Activated CD8-positive, alpha-beta memory T cell treated with anti-CD3 and anti-CD28 coated beads, Interleukin-2, amount 50 U/mL, for 24 hours (primary cell): ENCODE results near the gene PPFIA1.
"Not testable (repeated sequence)": the region's sequence is repeated elsewhere in the genome, so short reads cannot be mapped to it uniquely, and the experiment has no call there.

Source experiments
- DNase-seq: peaks from one replicate; pipeline ENCODE4 v3.0.0-alpha.2; 2020; ENCODE audit errors: extremely low read depth

Gene PPFIA1

DNA sequence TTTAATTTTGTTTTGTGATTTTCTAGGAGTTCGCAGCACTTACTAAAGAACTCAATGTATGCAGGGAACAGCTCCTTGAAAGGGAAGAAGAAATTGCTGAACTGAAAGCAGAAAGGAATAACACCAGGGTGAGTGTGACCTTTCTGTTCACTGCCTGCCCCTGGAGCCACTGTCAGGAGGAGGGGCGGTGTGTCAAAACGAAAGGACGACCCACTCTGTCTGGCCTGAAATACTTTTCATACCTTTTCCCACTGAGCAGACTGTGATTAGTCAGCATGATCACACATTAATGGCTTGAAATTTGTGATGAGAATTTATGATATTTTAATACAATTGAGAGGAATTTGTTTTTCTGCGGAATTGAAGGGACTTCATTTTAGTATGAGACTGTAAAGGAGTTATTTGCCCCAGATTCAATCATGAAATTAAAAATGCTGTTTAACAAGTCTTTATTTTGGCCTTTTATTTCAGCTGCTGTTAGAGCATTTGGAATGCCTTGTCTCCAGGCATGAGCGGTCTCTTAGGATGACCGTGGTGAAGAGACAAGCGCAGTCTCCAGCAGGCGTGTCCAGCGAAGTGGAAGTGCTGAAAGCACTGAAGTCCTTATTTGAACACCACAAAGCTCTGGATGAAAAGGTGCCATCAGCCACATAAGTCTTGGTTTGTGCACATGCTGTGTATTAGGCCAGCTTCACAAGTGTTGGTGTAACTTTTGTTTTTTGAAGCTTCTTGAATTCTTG is 54.1 kb downstream of the PPFIA1 start:
- no peak for DNase-seq

DNA sequence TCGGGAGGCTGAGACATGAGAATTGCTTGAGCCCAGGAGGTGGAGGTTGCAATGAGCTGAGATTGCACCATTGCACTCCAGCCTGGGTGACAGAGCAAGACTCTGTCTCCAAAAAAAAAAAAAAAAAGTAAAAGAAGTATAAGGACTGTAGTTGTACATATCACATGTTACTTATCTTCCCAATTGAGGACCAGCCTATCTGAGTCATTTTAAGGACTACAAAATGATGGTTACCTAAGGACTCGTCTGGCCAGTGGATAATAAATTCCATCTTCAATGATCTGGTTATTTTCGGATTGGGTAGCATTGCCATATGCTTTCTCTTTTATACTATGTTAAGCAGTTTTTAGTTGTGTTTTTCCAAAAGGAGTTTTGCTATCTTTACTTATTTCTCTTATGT is 55.3 kb downstream of the PPFIA1 start:
- no peak for DNase-seq

DNA sequence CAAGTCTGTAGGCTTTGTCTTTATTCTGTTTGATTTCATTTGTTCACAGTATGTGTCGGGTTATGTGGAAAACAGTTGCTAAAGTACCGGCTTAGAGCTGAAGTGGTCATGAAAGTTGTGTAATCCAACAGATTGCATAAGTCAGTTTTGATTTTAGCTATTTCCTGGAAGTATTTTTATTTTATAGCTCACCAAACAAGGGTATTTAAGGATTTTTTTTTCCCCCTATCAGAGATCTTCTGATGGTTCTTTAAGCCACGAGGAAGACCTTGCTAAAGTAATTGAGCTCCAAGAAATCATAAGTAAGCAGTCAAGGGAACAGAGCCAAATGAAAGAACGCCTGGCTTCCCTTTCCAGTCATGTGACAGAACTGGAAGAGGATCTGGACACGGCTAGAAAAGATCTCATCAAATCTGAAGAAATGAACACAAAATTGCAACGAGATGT is 55.9 kb downstream of the PPFIA1 start:
- DNase-seq: no peak

DNA sequence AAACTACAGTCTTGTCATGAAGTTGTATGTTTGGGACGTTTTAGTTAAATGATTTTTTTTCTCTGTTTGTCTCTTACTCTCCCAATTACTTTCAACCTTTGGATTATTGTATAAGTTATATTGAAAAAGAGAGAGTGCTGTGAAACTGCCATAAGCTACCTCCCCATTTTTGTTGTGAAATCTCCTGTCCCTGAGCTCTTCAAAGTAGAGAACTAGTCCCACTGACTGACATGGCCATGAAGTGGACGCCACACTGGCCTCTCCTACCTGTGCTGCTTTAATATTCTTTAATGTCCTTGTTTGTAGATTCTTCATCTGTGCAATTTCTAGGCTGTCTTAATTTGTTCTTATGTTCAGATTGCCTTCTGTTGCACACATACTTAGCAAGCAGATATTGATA is 56.3 kb downstream of the PPFIA1 start:
- no peak for DNase-seq

DNA sequence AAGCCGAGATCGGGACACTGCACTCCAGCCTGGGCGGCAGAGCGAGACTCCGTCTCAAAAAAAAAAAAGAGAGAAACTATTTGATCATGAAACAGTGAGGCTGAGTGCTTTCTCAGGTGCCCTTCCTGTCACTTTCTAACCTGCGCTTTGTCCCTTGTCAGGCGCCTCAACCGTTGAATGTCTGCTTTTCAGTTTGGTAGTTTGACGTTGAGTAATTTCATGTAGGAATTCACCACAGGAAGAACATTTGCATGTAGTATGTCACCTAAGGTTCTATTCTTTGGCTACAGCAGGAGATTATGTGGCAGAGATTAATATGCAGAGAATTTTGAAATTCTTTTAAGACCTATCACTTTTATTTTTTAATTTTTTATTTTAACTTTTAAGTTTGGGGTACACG is 57.2 kb downstream of the PPFIA1 start:
- no peak for DNase-seq

DNA sequence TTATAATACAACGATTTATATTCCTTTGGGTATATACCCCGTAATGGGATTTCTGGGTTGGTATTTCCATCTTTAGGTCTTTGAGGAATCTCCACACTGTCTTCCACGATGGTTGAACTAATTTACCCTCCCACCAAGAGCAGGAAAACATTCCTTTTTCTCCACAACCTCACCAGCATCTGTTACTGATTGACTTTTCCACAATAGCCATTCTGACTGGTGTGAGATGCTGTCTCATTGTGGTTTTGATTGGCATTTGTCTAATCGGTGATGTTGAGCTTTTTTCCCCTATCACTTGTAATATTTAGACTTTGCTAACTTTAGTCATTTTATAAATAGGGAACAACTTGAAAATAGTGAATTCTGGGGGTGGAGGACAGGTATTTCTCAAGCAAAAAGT is 58.1 kb downstream of the PPFIA1 start:
- DNase-seq: no peak

DNA sequence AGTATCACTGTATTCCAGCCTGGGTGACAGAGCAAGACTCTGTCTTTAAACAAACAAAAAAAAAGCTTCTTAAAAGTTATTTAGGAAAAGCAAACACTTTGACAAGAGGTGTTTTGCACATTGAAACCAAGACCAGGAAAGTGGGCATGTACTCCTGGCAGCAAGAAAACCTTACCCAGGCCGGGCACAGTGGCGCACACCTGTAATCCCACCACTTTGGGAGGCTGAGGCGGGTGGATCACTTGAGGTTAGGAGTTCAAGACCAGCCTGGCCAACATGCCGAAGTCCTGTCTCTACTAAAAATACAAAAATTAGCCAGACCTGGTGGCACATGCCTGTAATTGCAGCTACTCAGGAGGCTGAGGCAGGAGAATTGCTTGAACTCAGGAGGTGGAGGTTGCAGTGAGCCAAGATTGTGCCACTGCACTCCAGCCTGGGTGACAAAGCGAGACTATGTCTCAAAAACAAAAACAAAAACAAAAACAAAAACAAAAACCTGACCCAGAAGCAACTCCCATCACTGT is 60.9 kb downstream of the PPFIA1 start:
- not testable (repeated sequence) for DNase-seq

DNA sequence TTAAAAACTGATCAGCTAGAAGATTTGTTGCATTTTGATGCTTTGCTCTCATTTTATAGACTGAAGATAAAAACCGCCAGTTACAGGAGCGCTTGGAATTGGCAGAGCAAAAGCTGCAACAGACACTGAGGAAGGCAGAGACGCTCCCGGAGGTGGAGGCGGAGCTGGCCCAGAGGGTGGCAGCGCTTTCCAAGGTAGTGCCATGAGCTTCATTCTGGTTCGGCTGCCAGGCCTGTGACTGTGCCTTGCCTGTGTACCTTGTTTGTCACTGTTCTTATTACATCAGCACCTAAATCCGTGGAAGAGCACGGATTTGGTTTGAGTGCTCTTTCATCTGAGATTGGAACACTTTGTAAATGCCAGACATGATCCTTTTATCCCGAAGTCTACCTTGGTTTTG is 61.4 kb downstream of the PPFIA1 start:
- DNase-seq: no peak

DNA sequence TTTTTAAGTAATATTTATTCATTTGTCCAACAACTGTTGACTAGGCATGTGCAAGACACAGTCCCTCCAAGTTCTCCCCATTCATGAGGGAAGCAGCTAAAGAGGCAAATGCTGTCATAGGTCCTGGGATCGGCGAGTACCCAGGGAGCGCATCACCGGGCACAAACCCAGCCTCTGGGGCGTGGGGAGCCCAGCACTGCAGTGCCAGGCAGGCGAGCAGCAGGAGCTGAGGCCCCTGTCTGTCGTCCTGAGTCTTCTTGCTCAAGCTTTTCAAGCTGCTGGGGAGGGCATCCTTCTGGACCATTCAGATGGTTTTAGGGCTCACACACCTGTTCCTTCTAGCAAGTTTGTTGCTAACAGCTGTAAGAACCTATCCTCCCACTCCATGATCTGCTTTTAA is 62.1 kb downstream of the PPFIA1 start:
- no peak for DNase-seq

DNA sequence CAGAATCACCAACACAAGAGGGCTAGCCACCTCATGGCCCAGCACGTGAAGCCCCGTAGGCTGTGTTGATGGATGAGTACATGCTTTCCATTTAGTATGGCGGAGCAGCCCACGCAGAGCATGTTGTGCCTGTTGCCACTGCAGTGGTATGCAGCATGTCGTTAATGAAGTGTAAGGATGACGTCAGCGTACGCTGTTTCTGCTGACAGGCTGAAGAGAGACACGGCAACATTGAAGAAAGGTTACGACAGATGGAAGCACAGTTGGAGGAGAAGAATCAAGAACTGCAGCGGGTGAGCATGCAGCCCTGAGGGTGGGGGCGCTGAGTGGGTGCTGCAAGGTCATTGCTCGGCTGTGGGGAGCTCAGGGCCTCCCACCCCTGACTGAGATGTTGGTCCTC is 62.8 kb downstream of the PPFIA1 start:
- no peak for DNase-seq

DNA sequence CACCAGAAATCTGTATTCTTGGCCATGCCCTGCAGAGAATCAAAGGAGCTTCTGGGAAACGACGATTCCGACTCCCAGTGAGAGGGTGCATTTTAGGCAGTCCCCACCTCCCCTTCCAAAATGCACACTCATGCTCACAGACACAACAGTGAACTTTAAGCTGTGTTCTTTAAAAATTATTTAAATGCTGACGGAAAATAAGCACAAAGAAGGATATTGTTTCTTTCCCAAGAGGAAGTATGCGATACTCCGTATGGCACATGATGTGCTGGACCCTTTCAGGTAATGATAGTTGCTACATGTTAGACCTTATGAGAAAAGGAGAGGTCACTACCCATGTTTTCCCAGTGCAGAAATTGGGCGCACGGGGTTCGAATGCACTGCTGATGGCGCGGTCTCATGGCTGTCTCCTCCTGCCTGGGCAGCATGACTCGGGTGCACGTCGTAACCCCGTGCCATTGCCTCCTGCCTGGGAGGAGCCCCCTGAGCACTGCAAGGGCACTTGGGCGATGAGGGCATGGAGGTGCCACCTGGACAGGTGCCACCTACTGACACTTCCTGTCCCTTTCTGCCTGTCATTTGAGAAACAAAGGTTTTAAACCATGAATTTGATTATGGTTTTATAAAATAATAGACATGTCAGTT is 64.0 kb downstream of the PPFIA1 start:
- DNase-seq: no peak

DNA sequence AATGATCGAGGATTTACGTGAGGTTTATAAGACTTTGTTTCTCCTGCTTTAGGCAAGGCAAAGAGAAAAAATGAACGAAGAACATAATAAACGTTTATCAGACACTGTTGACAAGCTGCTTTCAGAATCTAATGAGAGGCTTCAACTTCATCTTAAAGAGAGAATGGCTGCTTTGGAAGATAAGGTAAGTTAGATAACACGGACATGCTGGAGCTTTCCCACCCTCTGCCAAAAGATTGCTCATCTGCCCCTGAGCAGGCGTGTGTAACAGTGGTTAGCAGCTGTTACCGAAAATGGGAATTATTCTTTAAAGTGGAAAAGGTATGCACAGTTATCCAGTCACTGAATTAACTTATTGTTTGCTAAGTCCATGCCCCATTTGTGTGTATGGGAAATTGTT is 65.0 kb downstream of the PPFIA1 start:
- DNase-seq: no peak

DNA sequence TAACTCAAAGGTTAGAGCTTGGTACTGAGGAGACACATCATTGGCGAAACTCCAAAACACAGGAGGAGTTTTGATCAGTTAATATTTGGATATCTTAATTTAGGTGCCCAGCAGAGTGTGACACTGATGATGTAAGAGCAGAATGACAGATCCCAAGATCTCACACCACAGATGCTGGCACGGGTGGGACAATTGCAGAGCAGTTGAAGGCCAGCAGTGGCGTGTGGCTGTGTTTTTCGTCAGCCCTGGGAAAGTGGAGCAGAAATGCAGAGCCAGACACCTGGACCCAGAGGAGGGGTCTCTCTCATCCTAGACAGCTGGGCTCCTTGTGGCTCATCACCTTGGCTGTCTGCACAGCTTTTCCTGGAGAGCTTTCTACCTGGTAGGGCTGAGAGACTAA is 68.1 kb downstream of the PPFIA1 start:
- no peak for DNase-seq

DNA sequence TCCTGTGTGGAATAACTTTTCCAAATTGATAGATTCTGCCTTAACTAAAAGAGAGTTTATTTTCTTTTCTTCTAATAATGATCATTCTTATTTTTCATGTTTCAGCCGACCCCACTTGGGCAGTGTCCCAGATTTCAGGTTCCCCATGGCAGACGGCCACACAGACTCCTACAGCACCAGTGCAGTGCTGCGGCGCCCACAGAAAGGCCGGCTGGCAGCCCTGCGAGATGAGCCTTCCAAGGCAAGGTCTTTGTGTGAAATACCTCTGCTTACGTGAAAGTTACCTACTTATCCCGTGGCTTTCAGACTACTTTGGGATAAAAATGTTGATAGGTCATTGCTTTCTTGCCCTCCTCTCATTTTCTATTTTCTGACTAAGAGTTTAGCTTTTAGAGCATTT is 68.6 kb downstream of the PPFIA1 start:
- DNase-seq: no peak

DNA sequence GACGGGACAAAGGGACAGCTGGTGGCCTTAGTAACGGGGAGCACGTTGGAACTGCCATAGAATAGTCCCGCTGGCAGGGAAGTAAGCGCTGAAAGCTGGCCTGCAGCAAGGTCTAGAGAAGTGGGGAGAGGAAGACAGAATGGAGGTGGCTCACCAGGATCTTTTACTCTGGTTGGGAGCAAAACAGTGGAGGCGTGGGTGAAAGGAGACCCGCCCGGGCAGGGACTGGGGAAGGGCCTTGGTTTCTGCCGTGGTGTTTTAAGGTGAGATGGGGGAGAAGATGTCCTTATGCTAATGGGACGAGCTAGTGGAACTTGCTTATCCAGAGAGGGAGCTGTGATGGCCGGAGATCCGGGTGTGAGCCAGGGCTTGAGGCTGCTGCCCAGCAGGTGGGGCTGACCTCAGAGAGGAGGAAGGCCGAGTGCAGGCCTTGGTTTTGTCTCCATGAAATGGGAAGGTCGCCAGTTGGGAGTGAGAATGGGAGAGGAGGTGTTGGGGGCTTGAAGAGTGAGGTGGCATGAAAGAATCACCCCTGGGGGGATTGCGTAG is 71.5 kb downstream of the PPFIA1 start:
- no peak for DNase-seq

DNA sequence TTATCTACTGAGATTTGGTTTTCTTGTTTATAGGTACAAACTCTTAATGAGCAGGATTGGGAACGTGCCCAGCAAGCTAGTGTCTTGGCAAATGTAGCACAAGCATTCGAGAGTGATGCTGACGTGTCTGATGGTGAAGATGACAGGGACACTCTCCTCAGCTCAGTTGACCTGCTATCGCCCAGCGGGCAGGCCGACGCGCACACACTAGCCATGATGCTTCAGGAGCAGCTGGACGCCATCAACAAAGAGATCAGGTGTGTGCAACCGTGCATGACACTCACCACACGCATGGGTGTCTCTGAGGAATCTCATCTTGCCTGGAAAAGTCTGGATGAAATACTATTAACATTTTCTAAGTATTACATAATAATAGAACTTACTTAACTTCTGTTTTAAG is 73.1 kb downstream of the PPFIA1 start:
- no peak for DNase-seq

DNA sequence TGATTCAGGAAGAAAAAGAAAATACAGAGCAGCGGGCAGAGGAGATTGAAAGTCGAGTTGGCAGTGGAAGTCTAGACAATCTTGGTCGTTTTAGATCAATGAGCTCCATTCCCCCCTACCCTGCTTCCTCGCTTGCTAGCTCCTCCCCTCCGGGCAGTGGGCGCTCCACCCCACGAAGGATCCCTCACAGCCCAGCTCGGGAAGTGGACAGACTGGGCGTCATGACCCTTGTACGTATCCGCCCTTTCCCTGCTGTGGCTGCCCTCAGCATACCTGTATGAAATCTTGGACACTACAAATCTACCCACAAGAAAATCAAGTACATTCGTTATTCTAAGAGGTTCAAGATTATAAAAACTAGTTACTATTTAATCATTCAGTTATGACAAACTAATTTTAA is 77.7 kb downstream of the PPFIA1 start:
- no peak for DNase-seq

DNA sequence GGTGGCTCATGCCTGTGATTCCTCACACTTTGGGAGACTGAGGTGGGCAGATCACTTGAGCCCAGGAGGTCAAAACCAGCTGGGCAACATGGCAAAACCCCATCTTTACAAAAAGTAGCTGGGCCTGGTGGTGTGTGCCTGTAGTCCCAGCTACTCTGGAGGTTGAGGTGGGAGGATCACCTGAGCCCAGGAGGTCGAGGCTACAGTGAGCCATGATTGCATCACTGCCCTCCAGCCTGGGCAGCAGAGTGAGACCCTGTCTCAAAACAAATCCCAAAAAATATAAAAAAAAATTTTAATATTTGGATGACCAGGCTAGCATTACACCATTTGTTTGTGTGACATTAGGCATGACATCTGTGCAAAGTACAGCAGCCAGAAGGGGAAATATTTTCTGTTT is 78.1 kb downstream of the PPFIA1 start:
- no peak for DNase-seq

DNA sequence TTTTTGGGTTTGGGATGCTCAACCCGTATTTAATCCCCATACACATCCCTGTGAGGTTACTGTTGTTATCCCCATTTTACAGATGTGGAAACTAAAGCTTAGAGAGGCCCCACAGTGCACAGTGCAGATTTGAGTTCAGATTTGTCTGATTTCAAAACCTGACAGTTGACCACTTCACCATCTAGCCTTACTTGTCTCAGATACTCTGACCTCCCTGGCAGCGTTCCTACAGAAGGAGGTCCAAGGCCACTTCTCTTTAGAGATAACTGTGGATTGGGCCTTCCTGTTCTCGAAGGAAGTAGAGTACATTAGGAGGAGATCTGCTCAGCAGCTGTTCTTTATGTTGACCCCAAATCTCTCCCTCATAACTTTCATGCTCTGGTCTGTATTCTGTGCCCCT is 81.2 kb downstream of the PPFIA1 start:
- no peak for DNase-seq

DNA sequence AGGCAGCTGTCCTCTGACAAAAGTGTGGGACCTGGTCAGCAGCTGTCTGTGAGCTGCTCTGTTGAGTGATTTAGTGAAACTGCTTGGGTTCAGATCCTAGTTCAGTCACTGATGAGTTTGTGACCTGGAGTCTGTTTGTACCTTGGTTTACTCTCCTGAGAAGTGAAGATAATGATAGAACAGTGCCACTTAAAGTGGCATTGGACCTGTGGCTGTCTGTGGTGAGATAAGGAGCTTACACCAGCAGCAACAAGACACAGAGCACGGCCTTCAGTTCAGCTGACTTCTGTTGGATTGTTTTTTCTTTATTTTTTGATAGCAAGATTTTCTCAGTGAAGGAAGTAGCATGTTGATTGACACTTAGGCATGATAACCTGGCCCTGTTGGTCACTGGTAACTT is 81.6 kb downstream of the PPFIA1 start:
- no peak for DNase-seq

DNA sequence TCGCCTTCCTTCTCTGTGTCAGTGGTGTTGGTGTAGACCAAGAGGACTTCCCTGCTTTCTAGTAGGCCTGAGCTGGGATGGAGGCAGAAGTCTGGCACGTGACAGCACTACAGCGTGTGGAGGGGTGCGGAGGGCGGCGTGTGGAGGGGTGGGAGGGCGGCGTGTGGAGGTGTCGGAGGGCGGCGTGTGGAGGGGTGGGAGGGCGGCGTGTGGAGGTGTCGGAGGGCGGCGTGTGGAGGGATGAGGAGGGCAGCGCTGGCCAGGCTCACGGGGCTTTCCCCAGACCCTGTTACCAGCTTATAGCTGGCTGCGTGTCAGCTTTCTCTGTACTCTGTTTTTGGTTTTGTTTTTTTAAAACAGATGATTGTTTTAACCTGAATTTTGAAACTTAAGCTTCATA is 82.1 kb downstream of the PPFIA1 start:
- no peak for DNase-seq

DNA sequence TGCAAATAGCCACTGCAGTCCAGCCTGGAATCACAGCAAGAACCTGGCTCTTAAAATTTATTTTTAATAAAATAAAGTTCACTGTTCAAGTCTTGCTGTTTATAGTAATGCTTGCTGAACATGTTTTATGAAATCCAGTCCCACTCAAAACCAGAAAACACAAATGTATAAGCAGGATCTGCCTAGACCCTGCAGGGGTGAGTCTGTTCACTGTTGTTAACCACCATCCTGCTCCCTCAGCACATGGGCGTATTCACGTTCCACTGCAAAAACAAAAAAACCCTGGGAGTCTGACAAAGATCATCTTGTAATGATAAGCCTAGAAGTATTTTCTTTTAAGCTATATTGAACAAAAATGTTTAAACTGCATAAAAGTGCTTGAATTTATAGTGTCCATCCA is 82.8 kb downstream of the PPFIA1 start:
- no peak for DNase-seq

DNA sequence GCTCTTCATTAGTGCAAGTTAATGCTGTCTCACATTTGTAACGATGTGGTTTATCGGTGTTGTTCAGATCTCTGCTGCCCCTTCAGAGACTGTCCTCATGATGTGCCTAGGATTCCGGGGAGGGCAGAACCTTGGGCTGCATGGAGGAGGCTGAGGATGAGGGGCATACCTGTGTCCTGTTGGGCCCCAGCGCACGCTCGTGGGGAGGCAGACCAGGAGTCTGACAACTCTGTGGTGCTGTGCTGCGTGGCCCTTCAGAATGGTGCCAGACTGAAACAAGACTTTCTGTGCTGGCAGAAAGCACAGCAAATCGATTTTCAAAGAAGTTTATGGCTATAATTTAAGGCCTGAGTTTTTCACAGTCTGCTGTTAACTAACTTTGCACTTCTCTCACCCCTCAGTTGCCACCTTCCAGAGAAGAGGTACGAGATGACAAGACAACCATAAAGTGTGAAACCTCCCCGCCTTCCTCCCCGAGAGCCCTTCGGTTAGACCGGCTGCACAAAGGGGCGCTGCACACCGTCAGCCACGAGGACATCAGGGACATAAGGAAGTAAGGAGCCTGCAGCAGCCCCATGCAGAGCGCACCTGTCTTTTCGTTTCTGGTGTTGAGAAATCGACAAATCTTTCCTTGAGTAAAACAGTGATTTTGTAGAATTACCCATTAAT is 83.5 kb downstream of the PPFIA1 start:
- DNase-seq: no peak
